ENCODE measurements around the gene NAA16.
"Not testable (repeated sequence)": the region's sequence is repeated elsewhere in the genome, so short reads cannot be mapped to it uniquely, and the experiment has no call there.

The NAA16 gene

GRCh38 chr13:41352935-41353840 is 42.1 kb downstream of the NAA16 start:
- Mint-ChIP-seq H3K27ac (peak overlapping the region; percentile 92), H3K4me1 (peaks cover 5% of the 10 kb centered on the region), H3K36me3 (ENCODE audit: low read depth) (peaks cover 73% of the 10 kb centered on the region), H3K4me3 (no peak overlapping the region), H3K27me3 (ENCODE audit: low read depth, poor library complexity) (no peaks in the 10 kb centered on the region), H3K9me3 (no peaks in the 10 kb centered on the region)
- TF ChIP-seq, protein P1, sequence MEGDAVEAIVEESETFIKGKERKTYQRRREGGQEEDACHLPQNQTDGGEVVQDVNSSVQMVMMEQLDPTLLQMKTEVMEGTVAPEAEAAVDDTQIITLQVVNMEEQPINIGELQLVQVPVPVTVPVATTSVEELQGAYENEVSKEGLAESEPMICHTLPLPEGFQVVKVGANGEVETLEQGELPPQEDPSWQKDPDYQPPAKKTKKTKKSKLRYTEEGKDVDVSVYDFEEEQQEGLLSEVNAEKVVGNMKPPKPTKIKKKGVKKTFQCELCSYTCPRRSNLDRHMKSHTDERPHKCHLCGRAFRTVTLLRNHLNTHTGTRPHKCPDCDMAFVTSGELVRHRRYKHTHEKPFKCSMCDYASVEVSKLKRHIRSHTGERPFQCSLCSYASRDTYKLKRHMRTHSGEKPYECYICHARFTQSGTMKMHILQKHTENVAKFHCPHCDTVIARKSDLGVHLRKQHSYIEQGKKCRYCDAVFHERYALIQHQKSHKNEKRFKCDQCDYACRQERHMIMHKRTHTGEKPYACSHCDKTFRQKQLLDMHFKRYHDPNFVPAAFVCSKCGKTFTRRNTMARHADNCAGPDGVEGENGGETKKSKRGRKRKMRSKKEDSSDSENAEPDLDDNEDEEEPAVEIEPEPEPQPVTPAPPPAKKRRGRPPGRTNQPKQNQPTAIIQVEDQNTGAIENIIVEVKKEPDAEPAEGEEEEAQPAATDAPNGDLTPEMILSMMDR (IDR thresholded peaks at IDR 0.05): peak; percentile 85
- DNase-seq: peak; percentile 27

GRCh38 chr13:41354416-41354815 is 43.3 kb downstream of the NAA16 start:
- Mint-ChIP-seq H3K9me3 (no peaks in the 10 kb centered on the region), H3K4me1 (peaks cover 5% of the 10 kb centered on the region), H3K27ac (no peak overlapping the region), H3K27me3 (ENCODE audit: low read depth, poor library complexity) (no peaks in the 10 kb centered on the region), H3K4me3 (no peak overlapping the region), H3K36me3 (ENCODE audit: low read depth) (peaks cover 73% of the 10 kb centered on the region)
- TF ChIP-seq, protein P1 (IDR thresholded peaks at IDR 0.05): no peak
- DNase-seq: no peak

GRCh38 chr13:41356385-41356648 is 45.2 kb downstream of the NAA16 start:
- H3K4me3 Mint-ChIP-seq; H3K4me1 Mint-ChIP-seq; H3K27ac Mint-ChIP-seq; H3K9me3 Mint-ChIP-seq; H3K27me3 Mint-ChIP-seq (ENCODE audit: low read depth, poor library complexity); DNase-seq: not testable (repeated sequence)
- H3K36me3 Mint-ChIP-seq (ENCODE audit: low read depth): peaks cover 81% of the 10 kb centered on the region

GRCh38 chr13:41356786-41357185 is 45.7 kb downstream of the NAA16 start:
- Mint-ChIP-seq H3K4me1 (peaks cover 5% of the 10 kb centered on the region), H3K9me3 (no peaks in the 10 kb centered on the region), H3K4me3 (no peak overlapping the region), H3K27me3 (ENCODE audit: low read depth, poor library complexity) (no peaks in the 10 kb centered on the region), H3K27ac (peak overlapping the region; percentile 41), H3K36me3 (ENCODE audit: low read depth) (peaks cover 81% of the 10 kb centered on the region)
- no peak for DNase-seq
- TF ChIP-seq, protein P1 (IDR thresholded peaks at IDR 0.05): no peak

- H3K27ac Mint-ChIP-seq: no peak overlapping the region
- TF ChIP-seq, protein P1 (IDR thresholded peaks at IDR 0.05): no peak
- H3K9me3 Mint-ChIP-seq: no peaks in the 10 kb centered on the region
- H3K27me3 Mint-ChIP-seq (ENCODE audit: low read depth, poor library complexity): no peaks in the 10 kb centered on the region
- peaks cover 88% of the 10 kb centered on the region for H3K36me3 Mint-ChIP-seq (ENCODE audit: low read depth)
- no peak for DNase-seq
- no peaks in the 10 kb centered on the region for H3K4me1 Mint-ChIP-seq
- H3K4me3 Mint-ChIP-seq: no peak overlapping the region
These were observed 50.4 kb downstream of the NAA16 start for GRCh38 chr13:41361491-41361890.

DNA sequence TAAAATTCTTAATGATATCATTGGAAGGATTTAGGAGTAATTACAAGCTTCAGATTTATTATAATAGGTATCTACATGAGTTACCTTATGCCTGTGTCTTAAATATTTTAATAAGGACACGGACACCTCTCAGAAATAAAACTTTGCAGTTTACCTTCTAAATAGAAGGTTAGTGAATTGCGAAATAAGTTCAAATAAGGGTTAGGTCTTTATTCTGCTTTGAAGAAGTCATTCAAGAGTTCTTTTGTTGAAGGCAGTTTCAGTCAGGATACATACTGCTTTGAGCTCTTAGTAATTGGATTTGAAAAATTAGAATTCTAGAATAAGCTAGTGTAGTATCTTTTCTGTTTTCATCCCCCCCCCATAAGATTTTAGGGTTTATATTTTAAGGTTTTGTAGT is 53.0 kb downstream of the NAA16 start:
- Mint-ChIP-seq H3K4me1 (no peaks in the 10 kb centered on the region), H3K36me3 (ENCODE audit: low read depth) (peaks cover 92% of the 10 kb centered on the region), H3K27ac (no peak overlapping the region), H3K9me3 (peaks cover 3% of the 10 kb centered on the region), H3K4me3 (no peak overlapping the region), H3K27me3 (ENCODE audit: low read depth, poor library complexity) (no peaks in the 10 kb centered on the region)
- TF ChIP-seq, protein P1 (IDR thresholded peaks at IDR 0.05): no peak
- DNase-seq: no peak
